Body of pancreas (tissue), 4 donors: ENCODE results near the gene ARHGAP18. TPM values are rescaled to one million over a fixed set of nuclear protein-coding genes. Genes with fewer than 3 reads are reported as not detected.

ENCODE experiments used
- ATAC-seq: fragments of 150-250 bp; one replicate; pipeline ENCODE4 v1.9.1; 2016
- DNase-seq, 4 donors: peaks; one replicate each; pipeline ENCODE4 v3.0.0-alpha.2; 2019
- H3K27ac ChIP-seq, 4 donors: fragments of 200-600 bp; sonication (generic); 1 replicate in 3 of 4; 2 replicates in 1 of 4; pipeline versions ENCODE4 v1.5.1 to v1.6.1; 2016 to 2019; ENCODE audit warnings: mild to moderate bottlenecking in 1 of 4, mixed read lengths in 1 of 4, moderate library complexity in 1 of 4
- H3K27me3 ChIP-seq, 2 donors: fragments of 200-600 bp; sonication (generic); one replicate each; pipeline ENCODE4 v1.6.0; 2016; ENCODE audit warnings: mild to moderate bottlenecking in 1 of 2
- H3K36me3 ChIP-seq, 2 donors: fragments of 200-600 bp; sonication (generic); replicated peaks in 1 of 2; 2 replicates each; pipeline ENCODE4 v1.5.1; 2016; ENCODE audit warnings: low read depth in 2 of 2; ENCODE audit not compliant: insufficient read depth in 1 of 2
- H3K4me1 ChIP-seq: fragments of 200-600 bp; sonication (generic); one replicate; pipeline ENCODE4 v1.6.0; 2016
- H3K4me3 ChIP-seq, 2 donors: fragments of 200-600 bp; sonication (generic); 1 replicate in 1 of 2; 2 replicates in 1 of 2; pipeline ENCODE4 v1.5.1; 2016 to 2019
- H3K9me3 ChIP-seq, 3 donors: fragments of 200-600 bp; sonication (generic); 1 replicate in 2 of 3; 2 replicates in 1 of 3; pipeline ENCODE4 v1.5.1; 2016
- POLR2A ChIP-seq, 3 donors: fragments of 450-650 bp; IDR thresholded peaks; one replicate each; pipeline ENCODE4 v1.6.1; 2016; ENCODE audit warnings: antibody characterized with exemption in 3 of 3, mild to moderate bottlenecking in 2 of 3
- WGBS, 2 donors: methylation state at CpG; one replicate each; pipeline ENCODE4 v1.1.5; 2017; 5-methylcytosine and 5-hydroxymethylcytosine counted together
- intact Hi-C: fragments of 100-400 bp; cut with DNase I; formaldehyde crosslinking; loops from one replicate; pipeline ENCODE4 v1.15.1; 2023
- total RNA-seq, 2 donors: library from RNA; depleted of rRNA; stranded (reverse); fragments of >200 nt; gene quantifications; one replicate each; pipeline ENCODE4 v1.1.0, GENCODE V29; 2016
- TF ChIP-seq, protein P1 (sequence below), 7 experiments: fragments of 450-650 bp in 4 of 7; fragments of 200-600 bp in 3 of 7; sonication (generic) in 3 of 7; IDR thresholded peaks; one replicate each; pipeline ENCODE4 v1.5.1; 2016 to 2019; ENCODE audit warnings: antibody characterized with exemption in 7 of 7

The ARHGAP18 gene
- total RNA-seq, 2 donors from 2014 or later, result 16.2 to 30.6 TPM

DNA sequence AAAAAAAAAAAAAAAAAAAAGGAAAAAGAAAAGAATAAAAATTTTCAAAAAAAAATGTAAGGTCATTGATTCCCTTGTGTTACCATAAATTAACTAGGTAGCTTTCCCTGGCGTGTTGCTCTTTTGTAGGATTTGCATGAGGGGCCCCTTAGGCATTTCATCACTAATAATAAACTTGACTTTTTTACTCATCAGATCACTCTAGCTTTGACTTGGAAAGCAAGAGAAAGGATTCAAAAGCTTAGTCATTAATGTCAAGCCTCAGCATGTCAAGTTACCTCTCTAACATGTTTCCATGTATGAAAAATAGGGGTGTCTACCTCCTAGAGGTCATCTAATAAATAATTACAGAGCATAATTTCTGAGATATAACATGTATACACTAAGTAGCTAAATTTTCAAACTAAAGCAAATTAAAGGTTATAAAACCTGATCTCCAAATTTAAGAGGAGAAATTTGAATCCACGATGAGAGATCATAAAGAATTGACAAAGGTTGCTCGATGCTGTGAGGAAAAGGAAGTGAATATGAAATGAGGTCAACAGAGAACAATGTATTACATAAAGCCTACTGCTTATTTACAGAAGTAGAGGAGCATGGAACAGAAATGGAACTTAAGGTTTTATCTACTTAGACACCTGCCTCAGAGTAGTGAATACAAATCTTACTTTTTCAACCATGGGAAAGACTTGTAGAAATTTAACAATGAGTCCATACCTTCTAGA, 86.8 kb downstream of the ARHGAP18 start:
- TF ChIP-seq, protein P1, sequence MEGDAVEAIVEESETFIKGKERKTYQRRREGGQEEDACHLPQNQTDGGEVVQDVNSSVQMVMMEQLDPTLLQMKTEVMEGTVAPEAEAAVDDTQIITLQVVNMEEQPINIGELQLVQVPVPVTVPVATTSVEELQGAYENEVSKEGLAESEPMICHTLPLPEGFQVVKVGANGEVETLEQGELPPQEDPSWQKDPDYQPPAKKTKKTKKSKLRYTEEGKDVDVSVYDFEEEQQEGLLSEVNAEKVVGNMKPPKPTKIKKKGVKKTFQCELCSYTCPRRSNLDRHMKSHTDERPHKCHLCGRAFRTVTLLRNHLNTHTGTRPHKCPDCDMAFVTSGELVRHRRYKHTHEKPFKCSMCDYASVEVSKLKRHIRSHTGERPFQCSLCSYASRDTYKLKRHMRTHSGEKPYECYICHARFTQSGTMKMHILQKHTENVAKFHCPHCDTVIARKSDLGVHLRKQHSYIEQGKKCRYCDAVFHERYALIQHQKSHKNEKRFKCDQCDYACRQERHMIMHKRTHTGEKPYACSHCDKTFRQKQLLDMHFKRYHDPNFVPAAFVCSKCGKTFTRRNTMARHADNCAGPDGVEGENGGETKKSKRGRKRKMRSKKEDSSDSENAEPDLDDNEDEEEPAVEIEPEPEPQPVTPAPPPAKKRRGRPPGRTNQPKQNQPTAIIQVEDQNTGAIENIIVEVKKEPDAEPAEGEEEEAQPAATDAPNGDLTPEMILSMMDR (IDR thresholded peaks at IDR 0.05), result no peak
- no peak for TF ChIP-seq POLR2A (IDR thresholded peaks at IDR 0.05)
- H3K27ac ChIP-seq, result no peak overlapping the region
- no peaks in the 10 kb centered on the region for H3K4me1 ChIP-seq
- intact Hi-C loops, result no loop called here
- ATAC-seq (no peak), DNase-seq (no peak)
- no peak overlapping the region for H3K4me3 ChIP-seq
- WGBS, 2 donors, result 70 to 80% methylated on average over 3 of the region's 3 CpGs
- no peaks in the 10 kb centered on the region for H3K9me3 ChIP-seq
- no peaks in the 10 kb centered on the region for H3K27me3 ChIP-seq
- H3K36me3 ChIP-seq, result peaks cover 0 to 4% of the 10 kb centered on the region in 2 donors

DNA sequence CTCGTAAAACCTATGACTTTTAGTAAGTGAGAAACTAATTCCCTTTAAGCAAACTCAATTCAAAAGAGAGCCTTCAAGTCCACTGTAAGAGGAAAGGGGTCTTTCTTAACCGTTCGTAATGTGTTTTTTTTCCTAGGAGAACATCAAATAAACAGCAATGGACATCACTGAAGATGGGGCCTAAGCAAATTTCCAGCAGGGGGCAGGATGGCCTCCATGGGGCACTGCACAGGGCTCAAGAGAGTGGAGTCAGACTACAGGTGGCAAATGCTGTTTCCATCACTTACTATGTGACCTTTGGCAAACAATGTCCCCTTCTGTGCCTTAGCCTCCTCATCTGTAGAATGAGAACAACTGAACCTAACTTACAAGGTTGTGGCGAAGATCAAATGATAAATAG, 88.7 kb downstream of the ARHGAP18 start:
- TF ChIP-seq POLR2A (IDR thresholded peaks at IDR 0.05), result no peak
- TF ChIP-seq, protein P1 (IDR thresholded peaks at IDR 0.05), result peak in 4 of 7 experiments; percentile 28 to 51 (median 40)
- 84 to 85% methylated on average over 4 of the region's 4 CpGs for WGBS, 2 donors
- Histone ChIP-seq H3K4me1 (no peaks in the 10 kb centered on the region), H3K27ac (no peak overlapping the region), H3K27me3 (no peaks in the 10 kb centered on the region), H3K36me3 (peaks cover 0 to 1% of the 10 kb centered on the region in 2 donors), H3K4me3 (no peak overlapping the region), H3K9me3 (no peaks in the 10 kb centered on the region)
- ATAC-seq (peak; percentile 31), DNase-seq (peak in 3 of 4 donors; percentile 19 to 52 (median 41))
- intact Hi-C loops, result no loop called here

DNA sequence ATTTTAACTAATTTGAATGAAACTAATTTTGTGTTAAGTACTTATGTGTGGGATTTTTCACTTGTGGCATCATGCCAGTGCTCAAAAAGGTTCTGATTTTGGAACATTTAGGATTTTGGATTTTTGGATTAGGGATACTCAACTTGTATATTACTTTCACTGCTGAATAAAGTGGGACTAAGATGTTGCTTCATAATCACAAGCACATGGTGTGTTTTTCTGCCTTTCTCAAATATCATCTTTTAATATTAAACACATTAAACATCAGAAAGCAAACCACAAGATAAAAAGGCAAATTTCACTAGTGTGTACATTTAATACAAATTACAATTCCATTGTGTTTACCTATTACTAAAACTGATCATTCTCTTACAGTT, 89.8 kb downstream of the ARHGAP18 start:
- H3K9me3 ChIP-seq, result no peaks in the 10 kb centered on the region
- DNase-seq (no peak), ATAC-seq (no peak)
- no peaks in the 10 kb centered on the region for H3K27me3 ChIP-seq
- no peak overlapping the region for H3K27ac ChIP-seq
- H3K4me3 ChIP-seq, result no peak overlapping the region
- intact Hi-C loops, result no loop called here
- TF ChIP-seq, protein P1 (IDR thresholded peaks at IDR 0.05), result no peak
- TF ChIP-seq POLR2A (IDR thresholded peaks at IDR 0.05), result no peak
- peaks cover 0 to 3% of the 10 kb centered on the region in 2 donors for H3K36me3 ChIP-seq
- no peaks in the 10 kb centered on the region for H3K4me1 ChIP-seq

DNA sequence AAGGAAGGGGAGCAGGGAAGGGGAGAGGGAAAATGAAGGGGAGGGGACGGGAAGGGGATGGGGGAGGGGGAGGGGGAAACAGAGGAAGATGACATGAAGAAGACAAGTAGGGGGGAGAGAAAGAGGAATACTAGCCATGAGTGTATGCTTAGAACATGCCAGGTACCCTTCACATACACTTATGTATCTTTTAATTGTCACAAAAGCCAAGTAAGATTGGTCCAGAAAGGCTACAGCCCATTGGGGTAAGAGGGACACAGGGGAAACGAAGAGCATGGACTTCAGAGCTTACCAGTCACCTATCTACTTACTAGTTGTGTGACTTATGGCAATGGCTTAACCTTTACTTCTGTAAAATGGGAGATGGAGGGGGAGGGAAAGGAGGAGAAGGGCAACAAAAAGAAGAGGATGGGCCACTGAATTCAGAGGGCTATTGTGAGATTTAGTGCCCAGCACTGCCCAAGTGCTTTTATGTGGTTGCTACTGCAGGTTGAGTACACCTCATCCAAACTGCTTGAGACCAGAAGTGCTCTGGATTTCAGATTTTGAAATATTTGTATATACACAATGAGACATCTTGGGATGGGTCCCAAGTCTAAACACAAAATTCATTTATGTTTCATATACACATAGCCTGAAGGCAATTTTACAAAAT, 90.3 kb downstream of the ARHGAP18 start:
- no peaks in the 10 kb centered on the region for H3K27me3 ChIP-seq
- H3K36me3 ChIP-seq, result peaks cover 0 to 3% of the 10 kb centered on the region in 2 donors
- H3K27ac ChIP-seq, result no peak overlapping the region
- DNase-seq (no peak), ATAC-seq (no peak)
- no peak overlapping the region for H3K4me3 ChIP-seq
- TF ChIP-seq, protein P1 (IDR thresholded peaks at IDR 0.05), result no peak
- TF ChIP-seq POLR2A (IDR thresholded peaks at IDR 0.05), result no peak
- WGBS, 2 donors, result 90 to 92% methylated on average over 2 of the region's 2 CpGs
- H3K9me3 ChIP-seq, result no peaks in the 10 kb centered on the region
- intact Hi-C loops, result no loop called here
- H3K4me1 ChIP-seq, result no peaks in the 10 kb centered on the region
